ENCODE results near the gene BCKDHA.

BCKDHA gene

GRCh38 chr19:41354343-41354953, 43.2 kb upstream of the BCKDHA start:
- Histone ChIP-seq H3K27me3 (replicated peaks; ENCODE audit: insufficient read depth, low read length) (no peaks in the 10 kb centered on the region), H3K4me3 (ENCODE audit: low read length) (peak overlapping the region; percentile 91), H3K27ac (ENCODE audit: low read length) (no peak overlapping the region; the same call in 1 of the 2 replicates), H3K9me3 (replicated peaks; ENCODE audit: insufficient read depth, low read length) (no peaks in the 10 kb centered on the region), H3K9me2 (replicated peaks; ENCODE audit: insufficient read depth, low read length) (no peaks in the 10 kb centered on the region), H4K20me1 (ENCODE audit: insufficient read depth, low read length) (no peaks in the 10 kb centered on the region), H3K4me2 (ENCODE audit: low read depth, low read length) (peak overlapping the region; percentile 96; the same call in 1 of the 2 replicates), H2AFZ (ENCODE audit: low read length) (no peak overlapping the region), H3K4me1 (ENCODE audit: low read length) (peaks cover 5% of the 10 kb centered on the region; the same call in 1 of the 2 replicates), H3K36me3 (replicated peaks; ENCODE audit: insufficient read depth, low read length) (no peaks in the 10 kb centered on the region), H3K79me2 (ENCODE audit: low read length) (peaks cover 3% of the 10 kb centered on the region; the same call in 1 of the 2 replicates), H3K9ac (ENCODE audit: low read length) (no peak overlapping the region; the same call in 1 of the 2 replicates), H3F3A (ENCODE audit: insufficient read depth, low read length) (peaks cover 6% of the 10 kb centered on the region; the same call in 1 of the 2 replicates)
- TF ChIP-seq EZH2phosphoT487 (IDR thresholded peaks at IDR 0.05; ENCODE audit: low read length) = no peak
- no peak for TF ChIP-seq EZH2 (optimal IDR thresholded peaks at IDR 0.05; ENCODE audit: low read depth, low read length)
- no peak for TF ChIP-seq CTCF (IDR thresholded peaks at IDR 0.05; ENCODE audit: low read length)
- DNase-seq = no peak

- Histone ChIP-seq H3K4me1 (ENCODE audit: low read length) (peaks cover 5% of the 10 kb centered on the region; the same call in 1 of the 2 replicates), H2AFZ (ENCODE audit: low read length) (no peak overlapping the region), H4K20me1 (ENCODE audit: insufficient read depth, low read length) (no peaks in the 10 kb centered on the region), H3K9me2 (replicated peaks; ENCODE audit: insufficient read depth, low read length) (no peaks in the 10 kb centered on the region), H3K27me3 (replicated peaks; ENCODE audit: insufficient read depth, low read length) (no peaks in the 10 kb centered on the region), H3K4me2 (ENCODE audit: low read depth, low read length) (no peak overlapping the region), H3K9ac (ENCODE audit: low read length) (no peak overlapping the region), H3K27ac (ENCODE audit: low read length) (no peak overlapping the region), H3F3A (ENCODE audit: insufficient read depth, low read length) (peaks cover 6% of the 10 kb centered on the region; the same call in 1 of the 2 replicates), H3K9me3 (replicated peaks; ENCODE audit: insufficient read depth, low read length) (no peaks in the 10 kb centered on the region), H3K79me2 (ENCODE audit: low read length) (peaks cover 3% of the 10 kb centered on the region; the same call in 1 of the 2 replicates), H3K36me3 (replicated peaks; ENCODE audit: insufficient read depth, low read length) (no peaks in the 10 kb centered on the region), H3K4me3 (ENCODE audit: low read length) (no peak overlapping the region)
- no peak for TF ChIP-seq CTCF (IDR thresholded peaks at IDR 0.05; ENCODE audit: low read length)
- no peak for TF ChIP-seq EZH2 (optimal IDR thresholded peaks at IDR 0.05; ENCODE audit: low read depth, low read length)
- no peak for DNase-seq
Observed at GRCh38 chr19:41355035-41355434, 42.6 kb upstream of the BCKDHA start.

GRCh38 chr19:41355802-41356201, 41.8 kb upstream of the BCKDHA start:
- Histone ChIP-seq H3K27ac (ENCODE audit: low read length) (no peak overlapping the region), H3F3A (ENCODE audit: insufficient read depth, low read length) (peaks cover 6% of the 10 kb centered on the region; the same call in 1 of the 2 replicates), H3K27me3 (replicated peaks; ENCODE audit: insufficient read depth, low read length) (no peaks in the 10 kb centered on the region), H2AFZ (ENCODE audit: low read length) (no peak overlapping the region), H3K4me1 (ENCODE audit: low read length) (peaks cover 4% of the 10 kb centered on the region; the same call in 1 of the 2 replicates), H3K9ac (ENCODE audit: low read length) (no peak overlapping the region), H3K9me3 (replicated peaks; ENCODE audit: insufficient read depth, low read length) (no peaks in the 10 kb centered on the region), H3K79me2 (ENCODE audit: low read length) (peaks cover 3% of the 10 kb centered on the region; the same call in 1 of the 2 replicates), H3K9me2 (replicated peaks; ENCODE audit: insufficient read depth, low read length) (no peaks in the 10 kb centered on the region), H3K4me3 (ENCODE audit: low read length) (no peak overlapping the region), H3K4me2 (ENCODE audit: low read depth, low read length) (no peak overlapping the region), H3K36me3 (replicated peaks; ENCODE audit: insufficient read depth, low read length) (no peaks in the 10 kb centered on the region), H4K20me1 (ENCODE audit: insufficient read depth, low read length) (no peaks in the 10 kb centered on the region)
- no peak for TF ChIP-seq CTCF (IDR thresholded peaks at IDR 0.05; ENCODE audit: low read length)
- no peak for TF ChIP-seq EZH2 (optimal IDR thresholded peaks at IDR 0.05; ENCODE audit: low read depth, low read length)
- no peak for TF ChIP-seq EZH2phosphoT487 (IDR thresholded peaks at IDR 0.05; ENCODE audit: low read length)
- no peak for DNase-seq

Data from MM.1S (cell line).